HepG2 (cell line): ENCODE data around the gene TTC17. TPM values are rescaled to one million over a fixed set of nuclear protein-coding genes. Genes with fewer than 3 reads are reported as not detected.

Source experiments
- ATAC-seq: fragments of 200-7000 bp; cut with Tn5 transposase; 3 replicates; pipeline ENCODE4 v1.9.1; 2020; ENCODE audit warnings: mild to moderate bottlenecking, moderate library complexity
- BruUV-seq: library from RNA; stranded (reverse); fragments of 400-500 nt; replicated peaks from 2 replicates; lab custom pipeline; 2021; lab: Mats Ljungman, UMichigan
- CTCF ChIA-PET: fragments of 300-600 bp; formaldehyde crosslinking; extraction: SDS; loops from one replicate; lab custom pipeline; 2021; ENCODE audit warnings: low total read pairs, inconsistent platforms, low intra/inter-chr PET ratio; lab: Yijun Ruan, JAX
- POLR2A ChIA-PET: fragments of 350-600 bp; sonication (Branson Sonifier 250); formaldehyde crosslinking; loops from one replicate; lab custom pipeline; 2020; ENCODE audit warnings: antibody characterized with exemption, inconsistent platforms; lab: Yijun Ruan, JAX
- DNase-seq: peaks from one replicate; pipeline ENCODE4 v3.0.0-alpha.2; 2015; ENCODE audit warnings: low spot score
- FAIRE-seq: peaks from 3 replicates; lab custom pipeline; 2011; peaks lifted over from hg19 to GRCh38; lab: Jason Lieb, UNC
- H2AFZ ChIP-seq: one replicate; pipeline ENCODE4 v1.6.1; 2011; ENCODE audit warnings: low read length, inconsistent platforms
- H3K27ac ChIP-seq: fragments of 300-600 bp; 3 replicates; pipeline ENCODE4 v1.8.0; 2011; ENCODE audit warnings: mixed run types, mild to moderate bottlenecking, mixed read lengths, low read length, inconsistent platforms; ENCODE audit not compliant: insufficient read depth; ENCODE audit errors: extremely low read length
- H3K27me3 ChIP-seq, 2 experiments: fragments of 200-600 bp in 1 of 2; 2 replicates in 1 of 2; 3 replicates in 1 of 2; pipeline versions ENCODE4 v1.6.0 to v1.8.0; 2011; ENCODE audit warnings: low read length in 2 of 2, mild to moderate bottlenecking in 2 of 2, moderate library complexity in 2 of 2, inconsistent platforms in 1 of 2; ENCODE audit not compliant: insufficient read depth in 2 of 2, control insufficient read depth in 1 of 2
- H3K36me3 ChIP-seq, 2 experiments: fragments of 200-600 bp in 1 of 2; replicated peaks in 1 of 2; 2 replicates in 1 of 2; 3 replicates in 1 of 2; pipeline versions ENCODE4 v1.5.1 to v1.8.0; 2011; ENCODE audit warnings: low read length in 2 of 2, inconsistent platforms in 1 of 2; ENCODE audit not compliant: insufficient read depth in 2 of 2, control insufficient read depth in 1 of 2
- H3K4me1 ChIP-seq: 2 replicates; pipeline ENCODE4 v1.5.1; 2012; ENCODE audit warnings: low read length, inconsistent platforms; ENCODE audit not compliant: insufficient read depth
- H3K4me2 ChIP-seq: 2 replicates; pipeline ENCODE4 v1.6.0; 2011; ENCODE audit warnings: low read depth, low read length, inconsistent platforms
- H3K4me3 ChIP-seq, 3 experiments: fragments of 200-600 bp in 1 of 3; sonication (generic), shearing (Covaris generic) in 1 of 3; replicated peaks in 1 of 3; 2 replicates each; pipeline ENCODE4 v1.5.1; 2011 to 2016; ENCODE audit warnings: low read length in 3 of 3, inconsistent platforms in 2 of 3, low read depth in 2 of 3, mild to moderate bottlenecking in 2 of 3, control low read depth in 1 of 3, mixed read lengths in 1 of 3; ENCODE audit not compliant: insufficient read depth in 1 of 3
- H3K79me2 ChIP-seq: one replicate; pipeline ENCODE4 v1.6.1; 2011; ENCODE audit warnings: low read length, inconsistent platforms; ENCODE audit not compliant: insufficient read depth
- H3K9ac ChIP-seq: 2 replicates; pipeline ENCODE4 v1.6.0; 2011; ENCODE audit warnings: mild to moderate bottlenecking, low read depth, low read length, inconsistent platforms; ENCODE audit not compliant: insufficient read depth
- H3K9me3 ChIP-seq: 2 replicates; pipeline ENCODE4 v1.5.1; 2012; ENCODE audit warnings: mild to moderate bottlenecking, low read length
- H4K20me1 ChIP-seq: 2 replicates; pipeline ENCODE4 v1.6.0; 2011; ENCODE audit warnings: inconsistent platforms, mild to moderate bottlenecking, low read length, moderate library complexity; ENCODE audit not compliant: insufficient read depth
- NBN ChIP-seq: fragments of 450-650 bp; conservative IDR thresholded peaks from 2 replicates; pipeline ENCODE4 v1.6.1; 2017
- NCOA1 ChIP-seq: sonication (generic); formaldehyde crosslinking; IDR thresholded peaks from 2 replicates; pipeline ENCODE4 v1.9.0; 2021; ENCODE audit warnings: missing genetic modification reagents
- NFE2L1 ChIP-seq: sonication (generic); formaldehyde crosslinking; IDR thresholded peaks from 2 replicates; pipeline ENCODE4 v1.4.0; 2020; ENCODE audit warnings: missing genetic modification reagents, mild to moderate bottlenecking, borderline replicate concordance
- NR2F6 ChIP-seq, 2 experiments: IDR thresholded peaks; 2 replicates each; pipeline ENCODE4 v1.6.1; 2016; ENCODE audit warnings: antibody characterized with exemption in 1 of 2, mild to moderate bottlenecking in 1 of 2
- PRMT3 ChIP-seq: sonication (generic); formaldehyde crosslinking; IDR thresholded peaks from 2 replicates; pipeline ENCODE4 v1.8.1; 2022; ENCODE audit warnings: low read depth, mild to moderate bottlenecking, moderate library complexity, missing genetic modification reagents, borderline replicate concordance
- SMAD1 ChIP-seq: sonication (generic); formaldehyde crosslinking; IDR thresholded peaks from 2 replicates; pipeline ENCODE4 v1.4.0; 2020; ENCODE audit warnings: missing genetic modification reagents, low read depth, mild to moderate bottlenecking, borderline replicate concordance
- SRY ChIP-seq: sonication (generic); formaldehyde crosslinking; IDR thresholded peaks from 2 replicates; pipeline ENCODE4 v1.8.0; 2022; ENCODE audit warnings: mild to moderate bottlenecking, missing genetic modification reagents
- STAG1 ChIP-seq: sonication (generic); formaldehyde crosslinking; IDR thresholded peaks from 2 replicates; pipeline ENCODE4 v1.4.0; 2020; ENCODE audit warnings: missing genetic modification reagents
- TCF7L2 ChIP-seq: IDR thresholded peaks from 2 replicates; pipeline ENCODE4 v1.6.1; 2011; ENCODE audit warnings: mild to moderate bottlenecking, low read depth, low read length, moderate library complexity
- TSC22D2 ChIP-seq: sonication (generic); formaldehyde crosslinking; IDR thresholded peaks from 2 replicates; pipeline ENCODE4 v1.5.1; 2020; ENCODE audit warnings: missing genetic modification reagents, mild to moderate bottlenecking, borderline replicate concordance
- ZFP90 ChIP-seq: sonication (generic); formaldehyde crosslinking; IDR thresholded peaks from 2 replicates; pipeline ENCODE4 v1.8.0; 2022; ENCODE audit warnings: missing genetic modification reagents, mild to moderate bottlenecking, inconsistent platforms, borderline replicate concordance
- ZNF33B ChIP-seq: sonication (generic); formaldehyde crosslinking; IDR thresholded peaks from 2 replicates; pipeline ENCODE4 v1.5.1; 2020; ENCODE audit warnings: mild to moderate bottlenecking, missing genetic modification reagents
- ZNF597 ChIP-seq: sonication (generic); formaldehyde crosslinking; IDR thresholded peaks from 2 replicates; pipeline ENCODE4 v1.5.0; 2020; ENCODE audit warnings: missing genetic modification reagents
- WGBS: methylation state at CpG from one replicate; pipeline ENCODE4 v1.1.6; 2017; ENCODE audit warnings: low lambda C conversion rate; 5-methylcytosine and 5-hydroxymethylcytosine counted together
- in situ Hi-C: cut with HindIII; loops from 2 replicates; pipeline ENCODE4 v1.10.0; 2017; ENCODE audit warnings: low pct_unique_long_range_greater_than_20kb; ENCODE audit not compliant: extremely low pct_ligation_motif_present
- intact Hi-C: fragments of 100-400 bp; cut with micrococcal nuclease; formaldehyde crosslinking; loops from one replicate; pipeline ENCODE4 v1.10.0; 2022; ENCODE audit not compliant: unreplicated experiment
- polyA plus RNA-seq, 8 experiments: library from polyadenylated mRNA; depleted of rRNA in 3 of 8; stranded (reverse) in 7 of 8; unstranded in 1 of 8; fragments of >200 nt; fragmentation: Illumina TruSeq in 4 of 8; extraction: Trizol in 4 of 8; gene quantifications; 2 replicates each; pipeline versions ENCODE4 v1.2.1 to v1.2.3, GENCODE V29; 2011 to 2016; ENCODE audit warnings: low read depth in 4 of 8, missing spikeins in 1 of 8, mixed read lengths in 1 of 8; ENCODE audit not compliant: insufficient read depth in 1 of 8
- total RNA-seq, 5 experiments: library from RNA; depleted of rRNA; stranded (reverse); fragments of >200 nt; fragmentation: Illumina TruSeq; extraction: Trizol; gene quantifications; 2 replicates each; pipeline ENCODE4 v1.2.3, GENCODE V29; 2016; ENCODE audit warnings: low read depth in 1 of 5
- TF ChIP-seq, protein P1 (sequence below): sonication (generic); formaldehyde crosslinking; IDR thresholded peaks from 2 replicates; pipeline ENCODE4 v1.4.0; 2020; ENCODE audit warnings: mild to moderate bottlenecking, missing genetic modification reagents
- TF ChIP-seq, protein P2 (sequence below): sonication (generic); formaldehyde crosslinking; IDR thresholded peaks from 2 replicates; pipeline ENCODE4 v1.4.0; 2020; ENCODE audit warnings: low read depth, mild to moderate bottlenecking, missing genetic modification reagents

Gene TTC17
- total and polyA plus RNA-seq, 2 of the 13 experiments (the other 11 are each of a cell fraction or from before 2014, with no cell fraction given), result 55.9 to 99.7 TPM

- TF ChIP-seq NBN (no peak), TSC22D2 (CRISPR knock-in tag) (no peak), ZFP90 (CRISPR knock-in tag) (no peak)
Measured at GRCh38 chr11:43360361-43361032, 1.8 kb downstream of the TTC17 start (continued).

- in situ Hi-C loops (no loop called here), intact Hi-C loops (no loop called here)
- 91% methylated on average over 5 of the region's 5 CpGs for WGBS
- H2AFZ ChIP-seq, result no peak overlapping the region
- no peaks in the 10 kb centered on the region for H3K9me3 ChIP-seq
- FAIRE-seq (no peak), DNase-seq (no peak), ATAC-seq (no peak)
- peaks cover under 1% of the 10 kb centered on the region; the same call in 1 of the 2 replicates for H4K20me1 ChIP-seq
- H3K4me3 ChIP-seq, result no peak overlapping the region
- BruUV-seq, result no TSS peak
- peaks cover 7 to 16% of the 10 kb centered on the region in 2 experiments; a peak in 4 of 5 replicates for H3K36me3 ChIP-seq
- H3K4me2 ChIP-seq, result no peak overlapping the region
- H3K79me2 ChIP-seq, result peaks cover 82% of the 10 kb centered on the region
- H3K27ac ChIP-seq, result no peak overlapping the region
- POLR2A ChIA-PET, result no interaction called here
- no peaks in the 10 kb centered on the region for H3K27me3 ChIP-seq
- H3K4me1 ChIP-seq, result peaks cover 12% of the 10 kb centered on the region
- CTCF ChIA-PET, result no interaction called here
- H3K9ac ChIP-seq, result no peak overlapping the region
- TF ChIP-seq NFE2L1 (CRISPR knock-in tag) (no peak), SRY (no peak), TCF7L2 (no peak), STAG1 (no peak), ZNF597 (CRISPR knock-in tag) (no peak), NCOA1 (CRISPR knock-in tag) (no peak), NR2F6 (IDR thresholded peaks at IDR 0.05) (no peak), NR2F6 (CRISPR knock-in tag; IDR thresholded peaks at IDR 0.05) (no peak), PRMT3 (CRISPR knock-in tag) (no peak), ZNF33B (CRISPR knock-in tag) (no peak), SMAD1 (CRISPR knock-in tag) (no peak)
- TF ChIP-seq, protein P1, sequence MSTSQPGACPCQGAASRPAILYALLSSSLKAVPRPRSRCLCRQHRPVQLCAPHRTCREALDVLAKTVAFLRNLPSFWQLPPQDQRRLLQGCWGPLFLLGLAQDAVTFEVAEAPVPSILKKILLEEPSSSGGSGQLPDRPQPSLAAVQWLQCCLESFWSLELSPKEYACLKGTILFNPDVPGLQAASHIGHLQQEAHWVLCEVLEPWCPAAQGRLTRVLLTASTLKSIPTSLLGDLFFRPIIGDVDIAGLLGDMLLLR, result no peak
- TF ChIP-seq, protein P2, sequence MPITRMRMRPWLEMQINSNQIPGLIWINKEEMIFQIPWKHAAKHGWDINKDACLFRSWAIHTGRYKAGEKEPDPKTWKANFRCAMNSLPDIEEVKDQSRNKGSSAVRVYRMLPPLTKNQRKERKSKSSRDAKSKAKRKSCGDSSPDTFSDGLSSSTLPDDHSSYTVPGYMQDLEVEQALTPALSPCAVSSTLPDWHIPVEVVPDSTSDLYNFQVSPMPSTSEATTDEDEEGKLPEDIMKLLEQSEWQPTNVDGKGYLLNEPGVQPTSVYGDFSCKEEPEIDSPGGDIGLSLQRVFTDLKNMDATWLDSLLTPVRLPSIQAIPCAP (CRISPR knock-in tag), result no peak
Measured at GRCh38 chr11:43366677-43367076, 8.0 kb downstream of the TTC17 start.
